Body of pancreas (tissue), 4 donors: ENCODE results near the gene CCBE1.

Experiments
- CTCF ChIP-seq, 7 experiments: fragments of 450-650 bp in 4 of 7; fragments of 200-600 bp in 3 of 7; sonication (generic) in 3 of 7; IDR thresholded peaks; one replicate each; pipeline ENCODE4 v1.5.1; 2016 to 2019; ENCODE audit warnings: antibody characterized with exemption in 7 of 7
- POLR2A ChIP-seq, 3 donors: fragments of 450-650 bp; IDR thresholded peaks; one replicate each; pipeline ENCODE4 v1.6.1; 2016; ENCODE audit warnings: antibody characterized with exemption in 3 of 3, mild to moderate bottlenecking in 2 of 3

- TF ChIP-seq POLR2A (IDR thresholded peaks at IDR 0.05) = no peak
- no peak for TF ChIP-seq CTCF (IDR thresholded peaks at IDR 0.05)
These were observed 34.1 kb downstream of the CCBE1 start for GRCh38 chr18:59663096-59663495.
